Measurements from ENCODE around the gene LILRB3.
A peak's percentile ranks its signal among the peaks of the same experiment; 100 is the strongest.
"Not testable (repeated sequence)": the region's sequence is repeated elsewhere in the genome, so short reads cannot be mapped to it uniquely, and the experiment has no call there.

The LILRB3 gene

GRCh38 chr19:54252243-54252642 lies 29.4 kb upstream of the LILRB3 start:
- Mint-ChIP-seq H3K4me1 (peaks cover 13% of the 10 kb centered on the region), H3K4me3 (no peak overlapping the region), H3K9me3 (no peaks in the 10 kb centered on the region), H3K27ac (no peak overlapping the region), H3K27me3 (peaks cover 49% of the 10 kb centered on the region)
- DNase-seq (no peak), ATAC-seq (no peak)

DNA sequence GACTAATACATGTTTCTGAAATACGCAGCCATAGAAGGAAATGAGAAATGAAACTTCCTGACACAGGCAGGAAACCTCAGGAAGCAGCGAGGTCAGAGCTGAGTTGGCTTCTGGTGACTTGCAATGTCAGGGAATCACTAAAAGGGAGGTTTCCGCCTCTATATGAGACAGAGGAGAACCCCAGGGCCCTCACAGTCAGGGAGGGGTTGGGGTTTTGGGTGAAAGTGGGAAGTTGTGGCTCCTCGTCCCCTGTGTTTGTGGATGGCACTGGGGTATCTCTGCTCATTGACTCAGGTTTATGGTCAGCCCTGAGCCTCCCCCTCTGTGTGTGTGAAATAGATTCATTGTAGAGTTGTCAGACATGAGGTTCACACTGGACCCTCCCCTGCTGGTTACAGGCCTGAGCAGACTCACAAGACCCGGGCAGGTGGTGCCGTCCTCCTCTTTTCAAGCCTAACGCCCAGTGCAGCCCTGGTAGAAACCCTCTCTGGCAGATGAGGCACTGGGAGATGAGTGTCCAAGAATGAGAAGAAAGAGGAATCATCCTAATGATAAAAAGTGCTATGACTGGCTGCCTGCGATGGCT lies 25.3 kb upstream of the LILRB3 start:
- ATAC-seq (peak; percentile 95), DNase-seq (peak in 1 of 2 donors; percentile 74)
- peak overlapping the region; percentile 3 to 34 for H3K4me3 Mint-ChIP-seq
- peak overlapping the region in 1 of 2 donors; percentile 3 for H3K27ac Mint-ChIP-seq
- no peaks in the 10 kb centered on the region for H3K9me3 Mint-ChIP-seq
- H3K4me1 Mint-ChIP-seq = peaks cover 23% of the 10 kb centered on the region
- H3K27me3 Mint-ChIP-seq = peaks cover 26% of the 10 kb centered on the region

- DNase-seq (no peak), ATAC-seq (peak; percentile 33)
- Mint-ChIP-seq H3K27me3 (peaks cover 18% of the 10 kb centered on the region), H3K4me3 (peak overlapping the region; percentile 3 to 34), H3K9me3 (no peaks in the 10 kb centered on the region), H3K4me1 (peaks cover 23% of the 10 kb centered on the region), H3K27ac (peak overlapping the region; percentile 3 to 94)
Observed at GRCh38 chr19:54247106-54247930, 24.5 kb upstream of the LILRB3 start.

- Mint-ChIP-seq H3K27ac (no peak overlapping the region), H3K27me3 (peaks cover 16% of the 10 kb centered on the region), H3K9me3 (no peaks in the 10 kb centered on the region), H3K4me1 (peaks cover 23% of the 10 kb centered on the region), H3K4me3 (no peak overlapping the region)
- DNase-seq (no peak), ATAC-seq (no peak)
Observed at GRCh38 chr19:54245936-54246335, 23.1 kb upstream of the LILRB3 start.

GRCh38 chr19:54243809-54244208 lies 21.0 kb upstream of the LILRB3 start:
- not testable (repeated sequence) for DNase-seq, H3K4me3 Mint-ChIP-seq, H3K27ac Mint-ChIP-seq, H3K27me3 Mint-ChIP-seq, H3K9me3 Mint-ChIP-seq, ATAC-seq
- peaks cover 23% of the 10 kb centered on the region for H3K4me1 Mint-ChIP-seq

DNA sequence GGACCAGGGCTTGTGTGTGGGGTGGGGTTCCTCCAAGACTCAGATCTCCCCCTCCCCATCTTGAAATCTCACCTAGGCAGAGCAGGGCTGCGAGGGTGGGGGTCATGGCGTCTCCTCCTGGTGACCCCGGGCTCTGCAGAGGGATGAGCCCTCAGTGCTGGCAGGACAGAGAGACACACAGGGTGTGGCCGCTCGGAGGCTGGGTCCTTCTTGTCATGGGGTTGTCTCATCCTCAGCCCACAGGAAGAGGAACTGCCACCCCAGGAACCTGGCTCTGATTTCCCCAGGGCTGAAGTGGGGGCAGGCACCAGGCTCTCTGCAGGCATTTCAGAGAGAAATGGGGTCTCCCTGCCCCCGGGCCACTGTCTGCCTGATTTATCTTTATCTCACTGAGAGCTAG lies 19.8 kb upstream of the LILRB3 start, which contains the start of gene LILRA6:
LILRA6 (minus strand) TSS at position 145 of the 400 bp plus-strand sequence.
- H3K27me3 Mint-ChIP-seq = not testable (repeated sequence)

GRCh38 chr19:54242234-54242633 lies 19.4 kb upstream of the LILRB3 start:
- H3K4me3 Mint-ChIP-seq = not testable (repeated sequence)

More for the DNA sequence above, 19.8 kb upstream of the LILRB3 start, which contains the start of gene LILRA6:
- peaks cover 14% of the 10 kb centered on the region for H3K4me1 Mint-ChIP-seq
- not testable (repeated sequence) for ATAC-seq, H3K27ac Mint-ChIP-seq, H3K9me3 Mint-ChIP-seq, DNase-seq, H3K4me3 Mint-ChIP-seq

DNA sequence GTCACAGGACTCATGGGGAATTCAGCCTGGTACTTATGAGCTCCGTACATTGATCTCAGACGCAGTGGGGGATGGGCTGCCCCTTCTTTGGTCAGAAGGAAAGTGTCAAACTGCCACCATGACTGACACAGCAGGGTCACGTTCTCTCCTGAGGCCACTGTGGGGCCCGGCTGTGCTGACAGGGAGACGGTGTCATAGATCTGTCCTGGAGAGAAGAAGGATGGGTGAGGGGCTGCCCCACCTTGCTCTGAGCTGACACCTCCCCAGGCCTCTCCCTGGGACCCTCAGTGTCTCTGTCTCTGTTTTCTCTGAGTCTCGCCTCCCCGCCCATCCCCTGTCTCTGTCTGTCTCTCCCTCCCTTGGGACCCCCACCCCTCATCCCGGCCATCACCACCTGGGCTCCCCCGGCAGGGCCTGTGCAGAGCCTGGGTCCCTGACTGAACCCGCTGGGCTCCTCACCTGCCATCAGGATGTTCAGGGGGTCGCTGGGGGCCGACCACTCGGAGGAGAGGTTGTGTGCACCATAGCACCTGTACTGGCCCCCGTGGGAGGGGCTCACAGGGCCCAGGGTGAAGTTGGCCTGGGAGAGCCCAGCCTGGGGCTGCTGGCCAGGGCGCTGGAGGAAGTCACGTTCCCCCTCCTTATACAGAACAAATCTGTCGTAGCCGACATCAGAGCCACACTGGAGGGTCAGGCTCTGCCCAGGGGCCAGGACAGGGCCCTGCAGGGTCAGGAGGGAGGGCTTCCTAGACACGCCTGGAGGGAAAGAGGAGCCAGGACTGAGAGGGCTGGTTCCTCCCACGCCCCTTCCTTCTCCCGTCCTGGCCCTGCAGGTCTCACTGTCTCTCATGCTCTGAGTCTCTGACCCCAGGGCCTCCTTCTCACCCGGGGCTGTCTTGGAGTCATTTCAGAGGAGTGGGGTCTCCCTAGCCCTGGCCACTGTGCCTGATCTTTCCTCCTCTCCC lies 17.8 kb upstream of the LILRB3 start:
- not testable (repeated sequence) for H3K9me3 Mint-ChIP-seq, ATAC-seq, H3K4me3 Mint-ChIP-seq, H3K27me3 Mint-ChIP-seq, H3K27ac Mint-ChIP-seq, H3K4me1 Mint-ChIP-seq, DNase-seq

More at GRCh38 chr19:54242234-54242633, 19.4 kb upstream of the LILRB3 start:
- H3K9me3 Mint-ChIP-seq, H3K27me3 Mint-ChIP-seq, H3K27ac Mint-ChIP-seq, ATAC-seq, DNase-seq: not testable (repeated sequence)
- peaks cover 10% of the 10 kb centered on the region for H3K4me1 Mint-ChIP-seq

DNA sequence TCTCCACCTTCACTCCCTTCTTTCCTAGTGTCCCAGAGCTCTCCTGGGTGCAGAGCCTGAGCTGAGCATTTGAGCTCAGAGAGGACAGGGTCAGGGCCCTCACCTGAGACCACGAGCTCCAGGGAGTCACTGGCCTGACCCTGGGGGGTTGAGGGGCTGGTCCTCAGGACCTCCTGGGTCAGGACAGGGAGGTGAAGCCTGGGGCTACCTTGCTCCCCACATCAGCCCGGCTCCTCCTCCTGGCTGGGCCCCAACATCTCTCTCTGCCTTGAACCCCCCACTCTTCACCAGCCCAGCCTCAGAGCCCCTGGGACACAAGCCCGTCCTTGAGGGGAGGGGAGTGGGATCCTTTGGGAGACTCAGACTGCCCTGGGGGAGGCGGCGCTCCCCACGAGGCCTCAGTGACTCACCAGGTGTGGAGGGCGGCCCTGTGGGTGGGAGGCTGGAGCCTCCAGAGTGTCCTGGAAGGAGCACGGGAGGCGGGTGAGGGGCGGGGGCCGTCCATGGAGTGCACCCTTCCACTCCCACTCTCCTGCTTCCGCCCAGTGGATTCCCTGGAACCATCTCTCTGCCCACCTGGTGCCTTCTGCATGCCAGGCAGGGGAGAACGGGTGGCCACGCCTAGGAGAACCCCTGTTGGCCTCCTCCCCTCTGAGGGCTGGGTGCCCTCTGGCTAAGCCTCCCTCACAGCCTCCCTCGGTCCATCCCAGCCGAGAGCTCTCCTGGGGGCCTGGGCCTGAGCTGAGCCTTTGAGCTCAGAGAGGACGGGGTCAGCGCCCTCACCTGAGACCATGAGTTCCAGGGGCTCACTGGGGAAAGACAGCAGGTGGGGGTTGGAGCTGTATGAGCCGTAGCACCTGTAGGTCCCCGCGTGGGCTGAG lies 16.9 kb upstream of the LILRB3 start:
- H3K9me3 Mint-ChIP-seq, DNase-seq, H3K4me3 Mint-ChIP-seq, H3K27me3 Mint-ChIP-seq, H3K4me1 Mint-ChIP-seq: not testable (repeated sequence)
- peak overlapping the region in 1 of 2 donors; percentile 69 for H3K27ac Mint-ChIP-seq
- ATAC-seq = peak; percentile 28

DNA sequence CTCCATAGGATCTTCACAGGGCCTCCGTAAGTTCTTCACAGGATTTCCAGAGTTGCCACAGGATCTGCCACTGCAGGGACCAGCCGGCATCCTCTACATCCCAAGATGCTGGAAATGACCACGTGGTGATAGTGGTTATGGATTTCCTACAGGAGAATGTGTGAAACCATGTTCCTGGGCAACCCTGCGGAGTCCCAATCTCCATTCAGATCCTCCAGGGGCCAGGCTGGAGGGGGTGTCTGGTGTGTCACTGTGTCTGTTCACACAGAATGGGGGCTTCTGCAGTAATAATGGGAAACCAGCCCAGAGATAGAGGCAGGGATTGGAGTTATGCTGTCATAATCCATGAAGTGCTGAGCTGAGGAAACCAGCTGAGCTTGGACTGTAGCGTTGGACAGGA lies 11.1 kb upstream of the LILRB3 start:
- ATAC-seq (no peak), DNase-seq (no peak)
- H3K4me3 Mint-ChIP-seq = no peak overlapping the region
- H3K27me3 Mint-ChIP-seq = peaks cover 43% of the 10 kb centered on the region
- H3K4me1 Mint-ChIP-seq = peaks cover 8% of the 10 kb centered on the region
- no peaks in the 10 kb centered on the region for H3K9me3 Mint-ChIP-seq
- H3K27ac Mint-ChIP-seq = peak overlapping the region in 1 of 2 donors; percentile 14

DNA sequence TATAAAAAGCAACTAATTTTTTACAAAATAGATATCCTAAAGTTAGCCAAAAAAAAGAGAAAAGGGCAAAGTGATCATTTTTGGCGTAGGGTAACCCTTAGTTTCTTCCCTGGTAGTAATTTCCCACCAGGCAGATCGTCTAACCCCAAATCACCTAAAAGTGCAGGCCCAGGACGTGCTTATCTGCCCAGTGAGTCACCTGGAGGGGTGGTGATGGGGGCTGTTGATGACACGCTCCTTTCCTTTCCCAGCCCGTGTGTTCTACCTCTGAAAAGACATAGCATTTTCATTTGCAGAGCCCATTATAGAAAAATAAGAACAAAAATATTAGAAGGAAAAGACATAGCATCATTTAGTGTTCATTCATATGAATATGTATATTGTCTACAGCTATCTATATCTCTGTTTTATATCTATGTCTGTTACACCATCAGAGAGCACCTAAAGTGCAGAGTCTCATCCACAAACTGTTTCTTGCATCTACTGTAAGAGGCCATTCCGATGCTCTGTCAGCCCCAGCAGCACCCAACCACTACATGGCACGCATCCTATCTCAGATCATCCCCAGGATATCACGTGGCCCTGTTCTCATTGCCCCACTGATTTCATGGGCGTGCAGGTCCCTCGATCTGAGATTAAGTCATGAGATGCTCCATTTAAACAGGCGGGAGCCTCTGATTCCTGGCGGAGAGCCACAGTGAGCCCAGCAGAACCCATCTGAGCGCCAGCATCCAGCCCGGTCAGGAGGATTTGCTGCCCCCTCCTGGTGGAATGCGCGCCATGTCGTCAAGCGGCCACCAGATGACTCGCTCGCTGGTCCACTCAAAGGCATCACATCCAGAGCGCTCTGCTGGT lies 8.5 kb upstream of the LILRB3 start:
- Mint-ChIP-seq H3K4me3 (no peak overlapping the region), H3K27me3 (peaks cover 44% of the 10 kb centered on the region), H3K27ac (no peak overlapping the region), H3K9me3 (no peaks in the 10 kb centered on the region), H3K4me1 (peaks cover 8% of the 10 kb centered on the region)
- DNase-seq (peak; percentile 79 to 82), ATAC-seq (peak; percentile 99)

GRCh38 chr19:54230031-54230430 lies 7.2 kb upstream of the LILRB3 start:
- Mint-ChIP-seq H3K27ac (no peak overlapping the region), H3K27me3 (peaks cover 44% of the 10 kb centered on the region), H3K4me1 (peaks cover 8% of the 10 kb centered on the region), H3K4me3 (no peak overlapping the region), H3K9me3 (no peaks in the 10 kb centered on the region)
- ATAC-seq = no peak
- DNase-seq = no peak

- Mint-ChIP-seq H3K4me1 (peaks cover 8% of the 10 kb centered on the region), H3K9me3 (no peaks in the 10 kb centered on the region), H3K4me3 (no peak overlapping the region), H3K27me3 (peaks cover 46% of the 10 kb centered on the region), H3K27ac (no peak overlapping the region)
- ATAC-seq (no peak), DNase-seq (no peak)
Observed at GRCh38 chr19:54229146-54229545, 6.3 kb upstream of the LILRB3 start.

DNA sequence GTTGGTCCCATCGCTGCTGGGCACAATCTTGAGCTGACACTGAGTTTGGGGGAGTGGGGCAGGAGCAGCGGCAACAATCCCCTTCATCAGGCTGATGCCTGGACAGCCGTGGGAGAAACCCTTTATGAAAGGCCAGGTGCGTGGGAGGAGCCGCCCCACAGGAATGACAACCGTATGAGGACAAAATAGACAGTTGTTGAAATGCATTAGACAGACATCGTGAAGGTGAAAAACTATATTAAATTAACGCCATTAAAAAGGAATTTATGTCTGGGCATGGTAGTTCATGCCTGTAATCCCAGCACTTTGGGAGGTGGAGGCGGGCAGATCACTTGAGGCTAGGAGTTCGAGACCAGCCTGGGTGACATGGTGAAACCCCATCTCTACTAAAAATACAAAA lies 1.8 kb upstream of the LILRB3 start:
- H3K9me3 Mint-ChIP-seq, H3K4me3 Mint-ChIP-seq, DNase-seq, H3K27ac Mint-ChIP-seq, ATAC-seq: not testable (repeated sequence)
- peaks cover 11% of the 10 kb centered on the region for H3K4me1 Mint-ChIP-seq
- H3K27me3 Mint-ChIP-seq = peaks cover 28% of the 10 kb centered on the region
